Erythroblast (primary cell): ENCODE measurements around the gene TRAPPC1.

ENCODE experiments used
- GATA1 ChIP-seq: IDR thresholded peaks from 2 replicates; pipeline ENCODE4 v1.6.1; 2011; ENCODE audit warnings: low read depth, mild to moderate bottlenecking, control low read depth, low read length, moderate library complexity
- POLR2A ChIP-seq: IDR thresholded peaks from 2 replicates; pipeline ENCODE4 v1.6.1; 2011; ENCODE audit warnings: mild to moderate bottlenecking, low read length

DNA sequence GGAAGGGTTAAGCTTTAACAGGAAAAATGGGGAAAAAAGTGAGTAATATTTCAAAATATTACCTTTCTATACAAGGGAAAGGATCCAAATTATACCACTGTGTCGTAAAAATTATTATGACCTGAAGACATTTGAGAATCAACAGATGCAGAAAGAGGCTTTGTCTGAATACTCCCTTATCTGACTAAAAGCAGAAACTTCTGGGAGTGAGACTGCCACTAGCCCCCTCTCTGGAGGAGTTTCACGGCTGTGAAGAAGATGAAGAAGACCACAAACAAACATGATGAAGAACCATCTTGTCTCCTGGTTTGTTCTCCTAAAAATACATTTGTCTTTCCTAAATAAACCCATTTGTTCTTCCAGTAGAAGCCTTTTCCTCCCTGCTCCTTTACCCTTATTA, 29.7 kb upstream of the TRAPPC1 start:
- TF ChIP-seq POLR2A (no peak), GATA1 (no peak)
